Testis (tissue), 2 donors: Measurements from ENCODE around the gene FAM20A.

Experiments used
- CTCF ChIP-seq, 3 experiments: fragments of 450-650 bp in 2 of 3; fragments of 200-600 bp in 1 of 3; sonication (generic) in 1 of 3; IDR thresholded peaks; one replicate each; pipeline ENCODE4 v1.5.1; 2016 to 2019; ENCODE audit warnings: antibody characterized with exemption in 3 of 3, mild to moderate bottlenecking in 2 of 3, moderate library complexity in 1 of 3
- POLR2A ChIP-seq: fragments of 450-650 bp; IDR thresholded peaks from one replicate; pipeline ENCODE4 v1.6.1; 2017; ENCODE audit warnings: antibody characterized with exemption, mild to moderate bottlenecking, moderate library complexity

- TF ChIP-seq POLR2A (no peak), CTCF (IDR thresholded peaks at IDR 0.05) (no peak)
Observed at GRCh38 chr17:68592682-68593641, 8.2 kb downstream of the FAM20A start.
